Large intestine (tissue), 3 donors: Measurements from ENCODE around the gene CACNA1E. TPM values are rescaled to one million over a fixed set of nuclear protein-coding genes. Genes with fewer than 3 reads are reported as not detected.
A peak's percentile ranks its signal among the peaks of the same experiment; 100 is the strongest.

ENCODE experiments used
- DNase-seq, 2 donors: peaks; one replicate each; pipeline versions ENCODE4 v3.0.0 to v3.0.0-alpha.2; 2013
- H3K27ac ChIP-seq: one replicate; pipeline ENCODE4 v1.5.1; 2013; ENCODE audit warnings: low read length
- H3K27me3 ChIP-seq: 2 replicates; pipeline ENCODE4 v1.6.1; 2013; ENCODE audit warnings: low read length; ENCODE audit not compliant: control insufficient read depth, insufficient read depth
- H3K36me3 ChIP-seq: 2 replicates; pipeline ENCODE4 v1.6.1; 2013; ENCODE audit warnings: low read length; ENCODE audit not compliant: control insufficient read depth, insufficient read depth
- H3K4me1 ChIP-seq: one replicate; pipeline ENCODE4 v1.6.1; 2013; ENCODE audit warnings: low read length; ENCODE audit not compliant: control insufficient read depth, insufficient read depth
- H3K4me3 ChIP-seq: one replicate; pipeline ENCODE4 v1.5.1; 2013; ENCODE audit warnings: low read length
- H3K9me3 ChIP-seq: one replicate; pipeline ENCODE4 v1.6.1; 2013; ENCODE audit warnings: mild to moderate bottlenecking, low read depth, low read length, moderate library complexity; ENCODE audit not compliant: control insufficient read depth
- WGBS: methylation state at CpG from one replicate; pipeline ENCODE4 v1.1.5; 2013; ENCODE audit warnings: low lambda C conversion rate; ENCODE audit not compliant: insufficient coverage; 5-methylcytosine and 5-hydroxymethylcytosine counted together
- polyA plus RNA-seq: library from polyadenylated mRNA; unstranded; fragments of 120-200 nt; gene quantifications from one replicate; pipeline ENCODE4 v1.2.1, GENCODE V29; 2013

The CACNA1E gene
- polyA plus RNA-seq, 1 donor = 1.7 TPM

DNA sequence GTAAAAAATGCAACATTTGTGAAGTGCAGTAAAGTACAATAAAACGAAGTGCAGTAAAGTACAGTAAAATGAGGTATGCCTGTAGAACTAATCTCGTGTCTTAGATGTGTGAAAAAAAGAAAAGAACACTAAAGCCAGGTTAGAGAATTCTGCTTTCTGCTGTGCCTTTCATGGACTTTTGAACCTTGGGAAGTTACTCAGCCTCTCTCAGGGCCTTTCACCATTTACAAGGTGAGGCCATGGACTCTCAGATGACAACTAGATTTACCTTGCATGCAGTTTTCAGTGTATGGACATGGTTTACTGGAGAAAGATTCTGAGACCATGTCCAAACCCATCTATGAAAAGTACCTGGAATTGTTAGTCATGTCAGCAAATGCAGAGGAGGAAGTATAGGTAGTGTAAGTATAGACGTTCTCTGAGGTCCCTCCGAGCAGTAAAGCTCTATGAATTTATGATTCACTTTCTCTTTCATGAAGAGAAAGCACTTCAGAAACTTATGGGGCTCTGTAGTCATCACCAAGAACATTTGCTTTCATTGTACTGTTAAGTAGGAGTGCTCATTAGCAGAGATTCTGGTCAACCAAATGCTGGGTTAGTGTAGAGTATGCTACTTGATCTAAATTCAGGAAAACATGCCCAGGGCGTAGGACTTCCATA is 143.1 kb downstream of the CACNA1E start:
- Histone ChIP-seq H3K27ac (no peak overlapping the region), H3K27me3 (peaks cover 2% of the 10 kb centered on the region), H3K4me3 (no peak overlapping the region), H3K4me1 (no peaks in the 10 kb centered on the region), H3K9me3 (no peaks in the 10 kb centered on the region), H3K36me3 (no peaks in the 10 kb centered on the region)
- DNase-seq = peak; percentile 70 to 71
- WGBS = 83% methylated on average over 2 of the region's 5 CpGs

DNA sequence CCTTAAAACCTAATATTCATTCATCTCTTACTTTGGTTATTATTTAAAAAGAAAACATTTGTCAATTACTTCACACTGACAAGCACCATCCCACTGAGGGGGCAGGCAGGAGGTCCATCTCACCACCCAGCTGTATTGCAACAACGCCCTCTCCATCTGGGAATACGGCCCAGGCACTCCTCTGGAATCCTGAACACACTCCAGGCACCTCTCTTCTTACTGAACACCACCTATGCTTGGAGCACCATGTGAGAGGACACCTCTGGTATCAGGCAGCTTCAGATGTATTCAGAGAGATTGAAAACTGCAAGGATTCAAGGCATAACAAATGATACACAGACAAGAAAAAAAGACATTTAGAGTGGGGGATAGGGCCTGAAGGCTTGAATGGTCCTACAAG is 147.1 kb downstream of the CACNA1E start:
- no CpG with 5 or more reads among the region's 2 CpGs for WGBS
- Histone ChIP-seq H3K9me3 (no peaks in the 10 kb centered on the region), H3K27me3 (no peaks in the 10 kb centered on the region), H3K4me3 (no peak overlapping the region), H3K4me1 (peaks cover 3% of the 10 kb centered on the region), H3K36me3 (no peaks in the 10 kb centered on the region), H3K27ac (no peak overlapping the region)
- DNase-seq = no peak

GRCh38 chr1:181630838-181631237 is 147.5 kb downstream of the CACNA1E start:
- H3K27ac ChIP-seq = no peak overlapping the region
- no peak for DNase-seq
- H3K4me1 ChIP-seq = peaks cover 3% of the 10 kb centered on the region
- H3K4me3 ChIP-seq = no peak overlapping the region
- no peaks in the 10 kb centered on the region for H3K9me3 ChIP-seq
- H3K36me3 ChIP-seq = no peaks in the 10 kb centered on the region
- no peaks in the 10 kb centered on the region for H3K27me3 ChIP-seq
- WGBS = no CpG with 5 or more reads among the region's 3 CpGs

- peak; percentile 20 to 40 for DNase-seq
- Histone ChIP-seq H3K9me3 (no peaks in the 10 kb centered on the region), H3K27ac (no peak overlapping the region), H3K27me3 (peaks cover 2% of the 10 kb centered on the region), H3K4me3 (no peak overlapping the region), H3K4me1 (peaks cover 3% of the 10 kb centered on the region), H3K36me3 (no peaks in the 10 kb centered on the region)
- WGBS = no CpG with 5 or more reads among the region's 1 CpG
Observed at GRCh38 chr1:181632492-181632891, 149.2 kb downstream of the CACNA1E start.

- WGBS = no CpG with 5 or more reads among the region's 6 CpGs
- H3K36me3 ChIP-seq = no peaks in the 10 kb centered on the region
- H3K9me3 ChIP-seq = no peaks in the 10 kb centered on the region
- DNase-seq = no peak
- H3K27ac ChIP-seq = no peak overlapping the region
- H3K4me3 ChIP-seq = no peak overlapping the region
- peaks cover 2% of the 10 kb centered on the region for H3K27me3 ChIP-seq
- peaks cover 3% of the 10 kb centered on the region for H3K4me1 ChIP-seq
Observed at GRCh38 chr1:181632960-181633359, 149.6 kb downstream of the CACNA1E start.

DNA sequence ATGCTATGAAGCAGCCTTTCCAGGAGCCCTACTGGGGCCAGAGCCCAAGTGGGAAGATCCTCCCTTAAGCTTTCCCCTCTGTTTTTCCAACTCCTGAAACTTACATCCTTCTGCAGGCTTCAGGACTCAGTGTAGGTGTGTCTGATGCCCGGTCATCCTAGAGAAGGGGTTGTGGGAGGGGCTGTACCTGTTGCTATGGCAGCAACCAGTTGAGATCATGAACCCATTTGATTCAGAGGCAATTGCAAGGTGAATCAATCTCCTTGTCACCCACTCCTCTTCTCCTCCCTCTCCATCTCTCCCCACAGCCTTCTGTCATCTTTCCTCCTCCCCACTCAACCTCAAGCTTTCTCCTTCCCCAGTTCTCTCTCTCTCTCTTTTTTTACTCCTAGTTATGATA is 151.8 kb downstream of the CACNA1E start:
- no peaks in the 10 kb centered on the region for H3K36me3 ChIP-seq
- no peak overlapping the region for H3K27ac ChIP-seq
- H3K9me3 ChIP-seq = no peaks in the 10 kb centered on the region
- peaks cover 8% of the 10 kb centered on the region for H3K27me3 ChIP-seq
- no peak for DNase-seq
- no peak overlapping the region for H3K4me3 ChIP-seq
- H3K4me1 ChIP-seq = peaks cover 3% of the 10 kb centered on the region
- WGBS = no CpG with 5 or more reads among the region's 1 CpG

GRCh38 chr1:181637998-181638397 is 154.7 kb downstream of the CACNA1E start:
- no peaks in the 10 kb centered on the region for H3K4me1 ChIP-seq

DNA sequence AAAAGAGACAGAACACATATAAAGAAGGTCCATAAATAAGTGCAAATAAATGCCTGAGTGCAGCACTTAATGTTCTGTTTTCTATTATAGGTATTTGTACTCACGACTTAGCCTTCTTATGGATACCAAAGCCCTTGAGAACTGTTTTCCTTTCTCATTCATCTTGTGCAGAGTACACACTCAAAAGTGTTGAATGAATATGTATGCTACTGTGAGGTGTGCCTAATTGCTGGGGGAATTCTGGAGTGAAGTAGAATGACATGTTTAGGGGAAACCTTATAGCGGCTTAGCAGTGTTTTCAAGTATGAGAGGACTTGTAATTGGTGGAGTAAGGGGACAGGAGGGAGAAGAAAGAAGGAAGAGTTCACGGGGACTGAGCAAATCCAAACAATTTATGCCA is 157.6 kb downstream of the CACNA1E start:
- no peak for DNase-seq
- H3K4me3 ChIP-seq = no peak overlapping the region
- no peaks in the 10 kb centered on the region for H3K36me3 ChIP-seq
- H3K27ac ChIP-seq = no peak overlapping the region
- peaks cover 11% of the 10 kb centered on the region for H3K27me3 ChIP-seq
- no peaks in the 10 kb centered on the region for H3K4me1 ChIP-seq
- WGBS = 89% methylated on average over 1 of the region's 3 CpGs
- no peaks in the 10 kb centered on the region for H3K9me3 ChIP-seq

More at GRCh38 chr1:181637998-181638397, 154.7 kb downstream of the CACNA1E start:
- Histone ChIP-seq H3K4me3 (no peak overlapping the region), H3K27me3 (peaks cover 9% of the 10 kb centered on the region), H3K36me3 (no peaks in the 10 kb centered on the region), H3K27ac (no peak overlapping the region), H3K9me3 (no peaks in the 10 kb centered on the region)
- DNase-seq = no peak

GRCh38 chr1:181643631-181644030 is 160.3 kb downstream of the CACNA1E start:
- H3K27me3 ChIP-seq = peaks cover 9% of the 10 kb centered on the region
- no peak for DNase-seq
- WGBS = no CpG with 5 or more reads among the region's 3 CpGs
- no peak overlapping the region for H3K4me3 ChIP-seq
- no peaks in the 10 kb centered on the region for H3K36me3 ChIP-seq
- no peak overlapping the region for H3K27ac ChIP-seq
- no peaks in the 10 kb centered on the region for H3K4me1 ChIP-seq
- no peaks in the 10 kb centered on the region for H3K9me3 ChIP-seq

GRCh38 chr1:181645171-181645570 is 161.9 kb downstream of the CACNA1E start:
- H3K36me3 ChIP-seq = no peaks in the 10 kb centered on the region
- H3K27me3 ChIP-seq = peaks cover 3% of the 10 kb centered on the region
- no peak for DNase-seq
- 76% methylated on average over 3 of the region's 5 CpGs for WGBS
- H3K9me3 ChIP-seq = no peaks in the 10 kb centered on the region
- H3K4me3 ChIP-seq = no peak overlapping the region
- no peaks in the 10 kb centered on the region for H3K4me1 ChIP-seq
- no peak overlapping the region for H3K27ac ChIP-seq

DNA sequence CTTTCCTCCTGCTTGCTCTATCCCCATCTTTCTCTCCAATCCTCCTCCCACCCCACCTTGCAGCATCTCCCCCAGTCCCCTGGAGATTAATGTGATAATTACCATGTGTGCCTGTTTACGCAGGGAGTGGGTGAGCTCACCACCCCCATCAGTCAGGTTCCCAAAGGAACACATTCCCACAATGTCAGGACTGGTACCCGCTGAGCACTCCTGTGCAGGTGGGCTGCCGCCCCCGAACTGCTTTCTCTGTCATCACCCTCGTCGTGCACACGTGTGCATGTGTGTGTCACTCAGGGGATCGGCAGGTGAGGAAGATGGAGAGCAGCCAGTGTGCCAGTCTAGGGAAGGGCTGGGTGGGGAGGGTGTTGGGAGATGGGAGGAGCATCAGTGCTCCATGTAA is 163.4 kb downstream of the CACNA1E start:
- Histone ChIP-seq H3K4me3 (no peak overlapping the region), H3K27ac (no peak overlapping the region), H3K9me3 (no peaks in the 10 kb centered on the region), H3K27me3 (peaks cover 2% of the 10 kb centered on the region), H3K4me1 (no peaks in the 10 kb centered on the region), H3K36me3 (no peaks in the 10 kb centered on the region)
- no peak for DNase-seq
- no CpG with 5 or more reads among the region's 8 CpGs for WGBS
